ENCODE data around the gene NRG3. TPM values are rescaled to one million over a fixed set of nuclear protein-coding genes. Genes with fewer than 3 reads are reported as not detected.

NRG3 gene
- total RNA-seq, 2 experiments from 2014 or later, result not detected

DNA sequence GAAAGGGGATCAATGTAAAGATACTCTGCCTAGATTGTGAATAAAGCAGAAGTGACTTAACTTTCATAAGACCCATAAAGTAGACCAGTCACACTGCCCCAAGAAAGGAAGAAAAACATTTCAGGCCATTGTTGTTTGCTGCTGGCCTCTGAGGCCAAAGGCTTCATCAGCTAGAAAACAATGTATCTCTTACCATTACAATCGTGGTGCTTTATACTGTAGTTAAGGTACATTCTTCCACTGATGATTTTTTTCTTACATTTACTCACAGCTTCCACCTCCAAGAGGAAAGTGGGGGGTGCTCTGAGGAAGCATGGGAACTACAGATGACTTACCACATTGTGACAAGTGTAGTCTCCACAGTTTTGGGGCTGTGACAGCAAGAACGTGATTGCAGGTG, 68.6 kb downstream of the NRG3 start:
- ChIA-PET CTCF (ENCODE audit: unreplicated experiment) (no interaction called here), POLR2A (no interaction called here)
- Histone ChIP-seq H3K4me1 (ENCODE audit: insufficient read depth, low read length, poor library complexity, severe bottlenecking) (no peaks in the 10 kb centered on the region), H3K4me3 (ENCODE audit: low read depth, low read length, poor library complexity, severe bottlenecking) (no peak overlapping the region), H3K27ac (ENCODE audit: low read depth, low read length, poor library complexity, severe bottlenecking) (no peak overlapping the region), H3K9me2 (ENCODE audit: insufficient read depth, low read length) (no peaks in the 10 kb centered on the region), H3K9me3 (ENCODE audit: low read length) (no peaks in the 10 kb centered on the region), H3K36me3 (ENCODE audit: insufficient read depth, low read length) (no peaks in the 10 kb centered on the region), H3K4me2 (ENCODE audit: low read length) (no peak overlapping the region), H4K20me1 (ENCODE audit: insufficient read depth, low read length) (no peaks in the 10 kb centered on the region), H2AFZ (ENCODE audit: low read length) (no peak overlapping the region), H3K79me2 (ENCODE audit: insufficient read depth, low read depth, low read length) (no peaks in the 10 kb centered on the region)
- DNase-seq (ENCODE audit: low spot score), result no peak
- BruUV-seq (replicated peaks), result no TSS peak
- no peak for TF ChIP-seq EZH2phosphoT487 (IDR thresholded peaks at IDR 0.05; ENCODE audit: borderline replicate concordance, low read depth, low read length)
- TF ChIP-seq, protein P1, sequence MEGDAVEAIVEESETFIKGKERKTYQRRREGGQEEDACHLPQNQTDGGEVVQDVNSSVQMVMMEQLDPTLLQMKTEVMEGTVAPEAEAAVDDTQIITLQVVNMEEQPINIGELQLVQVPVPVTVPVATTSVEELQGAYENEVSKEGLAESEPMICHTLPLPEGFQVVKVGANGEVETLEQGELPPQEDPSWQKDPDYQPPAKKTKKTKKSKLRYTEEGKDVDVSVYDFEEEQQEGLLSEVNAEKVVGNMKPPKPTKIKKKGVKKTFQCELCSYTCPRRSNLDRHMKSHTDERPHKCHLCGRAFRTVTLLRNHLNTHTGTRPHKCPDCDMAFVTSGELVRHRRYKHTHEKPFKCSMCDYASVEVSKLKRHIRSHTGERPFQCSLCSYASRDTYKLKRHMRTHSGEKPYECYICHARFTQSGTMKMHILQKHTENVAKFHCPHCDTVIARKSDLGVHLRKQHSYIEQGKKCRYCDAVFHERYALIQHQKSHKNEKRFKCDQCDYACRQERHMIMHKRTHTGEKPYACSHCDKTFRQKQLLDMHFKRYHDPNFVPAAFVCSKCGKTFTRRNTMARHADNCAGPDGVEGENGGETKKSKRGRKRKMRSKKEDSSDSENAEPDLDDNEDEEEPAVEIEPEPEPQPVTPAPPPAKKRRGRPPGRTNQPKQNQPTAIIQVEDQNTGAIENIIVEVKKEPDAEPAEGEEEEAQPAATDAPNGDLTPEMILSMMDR (conservative IDR thresholded peaks at IDR 0.05; ENCODE audit: low read length), result no peak
- intact Hi-C loops (cut with micrococcal nuclease; ENCODE audit: unreplicated experiment), result no loop called here

DNA sequence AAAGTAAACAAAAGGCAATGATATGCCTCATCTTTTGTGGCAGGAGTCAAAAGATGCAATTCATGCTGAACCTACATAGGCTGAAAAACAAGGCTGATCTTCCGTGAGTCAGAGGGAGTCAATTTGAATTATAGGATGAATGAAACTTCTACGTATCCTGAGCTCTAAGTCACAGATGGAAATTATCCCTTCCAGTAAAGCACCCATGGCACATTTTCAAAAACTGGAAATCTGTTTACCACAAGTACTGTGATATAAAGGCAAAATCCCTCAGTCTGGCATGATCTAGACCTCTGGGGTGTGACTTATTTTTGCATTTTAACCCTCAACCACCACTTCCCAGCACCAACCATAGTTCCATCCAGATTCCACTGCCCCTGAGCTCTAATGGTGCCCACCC, 69.6 kb downstream of the NRG3 start:
- no TSS peak for BruUV-seq (replicated peaks)
- TF ChIP-seq EZH2phosphoT487 (IDR thresholded peaks at IDR 0.05; ENCODE audit: borderline replicate concordance, low read depth, low read length), result no peak
- TF ChIP-seq, protein P1 (conservative IDR thresholded peaks at IDR 0.05; ENCODE audit: low read length), result no peak
- Histone ChIP-seq H3K9me2 (ENCODE audit: insufficient read depth, low read length) (no peaks in the 10 kb centered on the region), H3K4me1 (ENCODE audit: insufficient read depth, low read length, poor library complexity, severe bottlenecking) (no peaks in the 10 kb centered on the region), H2AFZ (ENCODE audit: low read length) (no peak overlapping the region), H3K4me2 (ENCODE audit: low read length) (no peak overlapping the region), H3K79me2 (ENCODE audit: insufficient read depth, low read depth, low read length) (no peaks in the 10 kb centered on the region), H4K20me1 (ENCODE audit: insufficient read depth, low read length) (no peaks in the 10 kb centered on the region), H3K4me3 (ENCODE audit: low read depth, low read length, poor library complexity, severe bottlenecking) (no peak overlapping the region), H3K9me3 (ENCODE audit: low read length) (no peaks in the 10 kb centered on the region), H3K27ac (ENCODE audit: low read depth, low read length, poor library complexity, severe bottlenecking) (no peak overlapping the region), H3K36me3 (ENCODE audit: insufficient read depth, low read length) (no peaks in the 10 kb centered on the region)
- no peak for DNase-seq (ENCODE audit: low spot score)
- CTCF ChIA-PET (ENCODE audit: unreplicated experiment), result no interaction called here
- POLR2A ChIA-PET, result no interaction called here
- intact Hi-C loops (cut with micrococcal nuclease; ENCODE audit: unreplicated experiment), result no loop called here

DNA sequence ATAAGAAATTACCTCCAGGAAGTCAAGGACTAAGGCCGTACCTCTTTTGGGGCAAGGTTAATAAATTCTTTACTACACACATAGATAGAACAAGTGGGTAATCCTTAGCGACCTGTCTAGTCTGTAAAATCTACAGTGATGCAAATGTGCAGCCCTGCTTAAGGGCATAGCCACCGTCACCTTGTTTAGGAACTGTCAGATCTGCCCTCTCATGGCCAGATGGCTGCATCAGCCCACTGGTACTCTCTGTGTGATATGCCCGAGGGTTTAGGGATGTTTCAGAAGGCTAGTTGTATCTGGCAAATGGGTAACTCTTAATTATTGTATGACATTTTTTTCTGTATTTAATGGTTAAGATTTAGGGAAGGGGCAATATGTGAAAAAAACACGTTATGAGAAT, 74.3 kb downstream of the NRG3 start:
- no peak for DNase-seq (ENCODE audit: low spot score)
- H3K9me2 ChIP-seq (ENCODE audit: insufficient read depth, low read length), result no peaks in the 10 kb centered on the region
- H3K4me3 ChIP-seq (ENCODE audit: low read depth, low read length, poor library complexity, severe bottlenecking), result no peak overlapping the region
- CTCF ChIA-PET (ENCODE audit: unreplicated experiment), result no interaction called here
- H3K36me3 ChIP-seq (ENCODE audit: insufficient read depth, low read length), result no peaks in the 10 kb centered on the region
- no peak overlapping the region for H2AFZ ChIP-seq (ENCODE audit: low read length)
- no peak overlapping the region for H3K27ac ChIP-seq (ENCODE audit: low read depth, low read length, poor library complexity, severe bottlenecking)
- H4K20me1 ChIP-seq (ENCODE audit: insufficient read depth, low read length), result no peaks in the 10 kb centered on the region
- intact Hi-C loops (cut with micrococcal nuclease; ENCODE audit: unreplicated experiment), result no loop called here
- TF ChIP-seq EZH2phosphoT487 (IDR thresholded peaks at IDR 0.05; ENCODE audit: borderline replicate concordance, low read depth, low read length), result no peak
- TF ChIP-seq, protein P1 (conservative IDR thresholded peaks at IDR 0.05; ENCODE audit: low read length), result no peak
- BruUV-seq (replicated peaks), result no TSS peak
- no peak overlapping the region for H3K4me2 ChIP-seq (ENCODE audit: low read length)
- H3K9me3 ChIP-seq (ENCODE audit: low read length), result no peaks in the 10 kb centered on the region
- no peaks in the 10 kb centered on the region for H3K4me1 ChIP-seq (ENCODE audit: insufficient read depth, low read length, poor library complexity, severe bottlenecking)
- POLR2A ChIA-PET, result no interaction called here
- no peaks in the 10 kb centered on the region for H3K79me2 ChIP-seq (ENCODE audit: insufficient read depth, low read depth, low read length)
